NCI-H146 treated with DMSO at 0.1 percent for 48 hours (cell line): Measurements from ENCODE around the gene ZBTB1.
"Not testable (repeated sequence)": the region's sequence is repeated elsewhere in the genome, so short reads cannot be mapped to it uniquely, and the experiment has no call there.

Source experiments
- DNase-seq: peaks from one replicate; lab custom pipeline; 2025; ENCODE audit not compliant: unreplicated experiment; lab: John Stamatoyannopoulos, UW

The ZBTB1 gene

DNA sequence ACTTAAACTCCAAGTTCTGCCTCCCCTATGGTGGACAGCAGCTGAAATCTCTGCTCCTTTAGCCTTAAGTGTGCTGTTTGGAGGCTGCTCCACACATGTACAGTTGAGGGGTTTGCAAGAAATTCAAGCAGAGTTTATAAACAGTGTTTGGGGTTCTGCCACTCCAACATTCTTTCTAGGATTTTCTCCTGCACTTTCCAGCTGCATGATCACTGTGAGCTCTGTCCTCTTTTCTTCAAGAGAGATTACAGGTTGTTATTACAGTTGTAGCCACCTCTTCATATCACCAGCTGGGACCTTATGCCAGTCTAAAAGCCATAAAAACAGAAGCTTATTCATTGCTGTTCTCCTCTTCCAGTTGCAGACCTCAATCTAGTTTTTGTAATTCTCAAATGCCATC lies 9.3 kb upstream of the ZBTB1 start:
- DNase-seq: no peak

- no peak for DNase-seq
Measured at GRCh38 chr14:64496764-64497163, 7.8 kb upstream of the ZBTB1 start.

DNA sequence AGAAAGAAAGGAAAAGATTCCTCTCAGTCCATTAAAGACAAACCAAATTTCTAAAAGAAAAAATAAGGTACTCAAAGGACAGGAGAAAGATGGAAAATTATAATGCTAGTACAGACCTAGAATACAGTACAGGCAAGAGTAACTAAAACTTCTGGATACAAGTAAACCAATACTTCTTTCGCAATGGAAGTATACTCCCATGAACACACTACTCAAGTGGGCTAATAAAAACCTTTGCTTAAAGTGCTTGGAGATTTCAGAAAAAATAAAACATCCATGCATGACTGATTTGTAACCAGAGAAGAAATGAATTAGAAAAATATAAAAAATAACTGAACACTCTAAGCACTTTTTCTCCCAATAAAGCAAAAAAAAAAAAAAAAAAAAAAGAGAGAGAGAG lies 4.5 kb upstream of the ZBTB1 start:
- no peak for DNase-seq

- no peak for DNase-seq
Measured at GRCh38 chr14:64501411-64502171, 3.0 kb upstream of the ZBTB1 start.

GRCh38 chr14:64502456-64502855 lies 2.1 kb upstream of the ZBTB1 start:
- no peak for DNase-seq

DNA sequence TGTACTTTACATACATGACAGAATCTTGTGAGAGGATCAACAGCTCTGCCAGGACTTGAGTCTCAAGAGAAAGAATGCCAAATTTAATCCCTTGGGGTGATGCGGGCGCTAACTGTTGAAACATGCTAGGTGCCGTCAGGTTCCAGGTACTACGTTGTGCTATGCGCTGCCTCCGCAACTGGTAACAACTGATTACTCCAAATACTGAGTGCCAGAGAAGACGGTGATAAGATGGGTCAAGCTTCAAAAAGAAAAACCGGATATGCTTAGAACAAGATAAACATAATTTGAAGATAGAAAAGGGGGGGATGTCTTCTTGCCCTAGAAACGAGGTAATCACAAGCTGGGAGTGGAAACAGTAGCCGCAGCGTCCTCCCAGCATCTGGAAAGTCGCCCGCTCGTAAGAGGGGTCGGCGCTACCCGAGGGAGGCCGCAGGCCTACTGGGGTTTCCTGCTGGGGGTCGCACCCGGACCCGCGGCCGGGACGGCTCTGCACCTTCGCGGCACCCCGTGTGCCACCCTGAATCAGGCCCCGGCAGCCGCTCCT lies 1.6 kb upstream of the ZBTB1 start:
- DNase-seq: no peak

DNA sequence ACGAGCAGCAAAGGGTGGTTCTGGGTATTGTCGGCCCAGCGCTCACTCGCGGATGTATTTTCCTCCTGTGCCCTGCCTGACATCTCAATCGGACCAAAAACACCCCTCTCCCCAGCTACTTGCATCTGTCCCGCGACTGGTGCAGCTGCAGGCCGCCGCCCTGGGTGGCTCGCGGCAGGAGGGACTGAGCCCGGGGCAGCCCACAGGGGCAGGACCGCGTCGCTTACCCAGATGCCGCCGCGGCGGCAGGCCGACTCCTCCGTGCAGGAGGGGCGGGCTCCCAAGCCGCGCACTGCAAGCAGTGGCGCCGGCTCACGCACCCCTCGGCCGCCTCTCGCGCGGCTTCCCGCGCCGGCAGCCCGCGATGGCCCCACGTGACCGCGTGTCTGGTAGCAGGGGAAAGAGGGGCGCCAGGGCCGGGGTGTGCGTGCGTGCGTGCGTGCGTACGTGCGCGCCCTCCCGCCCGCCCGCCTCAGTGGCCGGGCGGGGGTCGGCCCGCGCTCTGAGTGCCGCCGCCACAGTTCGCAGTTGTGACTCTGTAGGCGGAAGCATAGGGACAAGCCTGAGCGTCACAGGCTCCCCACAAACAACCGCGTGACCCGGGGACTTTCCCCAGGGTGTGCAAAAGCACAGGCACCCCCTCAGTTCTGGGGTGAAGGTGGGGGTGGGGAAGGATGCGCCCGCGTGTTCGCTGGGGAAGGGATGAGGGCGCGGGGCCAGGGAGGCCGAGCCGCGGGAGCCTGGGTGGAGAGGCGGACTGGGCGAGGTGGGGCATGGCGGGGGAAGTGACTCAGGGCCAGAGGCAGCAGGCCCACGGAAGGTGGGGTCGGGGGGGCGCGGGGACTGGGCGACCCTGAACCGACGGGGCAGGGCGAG lies 898 bp upstream of the ZBTB1 start, which contains the start of gene ZBTB25:
ZBTB25 (minus strand) TSS at position 405 of the 876 bp plus-strand sequence. CDS start 13,305 bp downstream, outside the sequence.
- peak; percentile 67 for DNase-seq

DNA sequence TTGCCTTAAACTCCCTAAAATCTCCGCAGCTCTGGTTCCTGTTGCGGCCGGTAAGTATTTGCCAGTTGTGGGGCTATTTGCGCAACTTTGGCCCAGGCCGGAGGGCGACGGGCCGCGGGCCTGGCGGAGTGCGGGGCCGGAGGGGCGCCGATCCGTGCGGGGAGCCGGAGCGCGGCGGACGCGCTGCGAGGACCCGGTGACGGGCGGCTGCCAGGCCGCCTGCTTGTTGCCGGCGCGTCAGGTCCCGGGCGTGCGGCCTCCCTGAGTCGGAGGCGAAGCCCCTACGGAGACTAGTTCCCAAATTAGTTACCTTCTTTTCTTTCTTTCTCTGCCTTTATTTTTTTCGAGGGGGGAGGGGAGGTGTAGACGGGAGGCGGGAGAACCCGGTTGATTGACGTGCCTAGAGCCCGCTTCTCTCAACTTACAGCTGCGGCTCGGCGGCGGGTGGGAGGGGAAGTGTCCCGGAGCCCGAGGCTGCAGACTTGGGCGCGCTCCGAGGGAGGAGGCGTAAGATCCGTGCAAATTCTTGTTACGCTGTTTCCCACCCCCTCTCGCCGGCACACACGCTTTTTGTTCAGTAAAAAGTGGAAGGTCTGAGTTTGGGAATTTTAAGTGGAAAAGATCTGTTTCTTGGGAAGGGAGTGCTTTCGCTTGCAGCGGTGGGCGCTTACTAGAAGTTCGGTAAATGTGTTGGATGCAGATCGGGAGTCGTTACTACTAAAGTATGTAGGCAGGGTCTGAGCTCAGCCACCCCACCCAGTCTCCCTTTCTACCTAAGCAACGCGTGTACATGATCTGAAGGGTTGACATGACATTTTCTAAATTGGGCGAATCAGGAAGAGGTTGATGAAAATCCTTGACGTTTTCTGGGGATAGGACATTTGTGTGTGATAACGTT lies 576 bp downstream of the ZBTB1 start:
- DNase-seq: peak; percentile 20

DNA sequence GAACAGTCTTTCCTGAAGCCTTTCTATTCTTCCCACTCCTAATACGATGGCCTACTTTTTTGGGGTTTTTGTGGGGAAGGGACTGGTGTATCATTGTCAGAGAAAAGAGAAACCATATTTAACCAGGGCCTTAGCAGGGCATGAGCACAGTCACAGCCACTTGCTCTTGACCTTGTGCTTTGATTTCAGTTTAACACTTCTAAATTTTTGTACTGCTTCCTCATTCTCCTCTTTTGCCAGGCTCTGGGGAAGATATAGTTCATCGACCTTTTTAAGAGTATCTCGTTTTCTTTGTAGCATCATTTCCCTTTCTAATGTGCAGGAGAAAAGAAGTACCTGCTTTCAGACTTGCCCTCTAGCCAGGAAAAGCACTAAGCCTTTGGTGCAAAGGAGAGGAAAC lies 2.2 kb downstream of the ZBTB1 start:
- DNase-seq: no peak

DNA sequence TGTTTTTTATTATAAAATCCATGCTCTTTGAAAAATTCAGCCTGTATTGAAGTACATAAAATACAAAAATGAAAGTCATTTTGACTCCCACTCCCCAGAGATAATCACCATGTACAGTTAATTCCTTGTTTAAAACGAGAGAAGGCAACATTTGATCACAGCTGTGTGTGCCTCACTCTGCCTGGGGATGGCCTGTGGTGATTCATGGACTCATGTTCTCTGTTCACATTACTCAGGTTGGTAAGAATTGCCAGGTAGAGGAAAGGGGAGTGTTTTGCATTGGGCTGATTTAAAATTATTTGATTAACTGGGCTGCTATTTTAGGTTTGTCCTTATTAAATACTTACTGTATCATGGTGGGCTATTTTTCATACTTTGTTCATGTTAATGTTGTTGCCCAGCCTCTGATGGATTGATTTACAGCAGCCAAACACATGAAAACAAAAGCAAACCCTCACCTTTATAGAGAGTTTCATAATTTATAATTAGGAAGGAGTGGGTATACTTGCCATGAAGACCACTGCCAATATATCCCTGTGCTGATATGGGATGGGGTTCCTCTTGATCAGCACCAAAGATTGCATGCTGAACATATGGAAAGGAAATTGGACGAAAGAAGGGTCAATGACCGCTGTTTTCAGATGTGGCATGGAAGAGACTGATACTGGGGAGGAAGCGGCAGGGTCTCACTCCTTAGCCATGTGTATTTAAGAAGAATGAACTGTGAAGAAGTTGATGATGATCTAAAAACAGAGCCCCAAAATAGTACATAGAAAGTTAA lies 3.0 kb downstream of the ZBTB1 start:
- no peak for DNase-seq

DNA sequence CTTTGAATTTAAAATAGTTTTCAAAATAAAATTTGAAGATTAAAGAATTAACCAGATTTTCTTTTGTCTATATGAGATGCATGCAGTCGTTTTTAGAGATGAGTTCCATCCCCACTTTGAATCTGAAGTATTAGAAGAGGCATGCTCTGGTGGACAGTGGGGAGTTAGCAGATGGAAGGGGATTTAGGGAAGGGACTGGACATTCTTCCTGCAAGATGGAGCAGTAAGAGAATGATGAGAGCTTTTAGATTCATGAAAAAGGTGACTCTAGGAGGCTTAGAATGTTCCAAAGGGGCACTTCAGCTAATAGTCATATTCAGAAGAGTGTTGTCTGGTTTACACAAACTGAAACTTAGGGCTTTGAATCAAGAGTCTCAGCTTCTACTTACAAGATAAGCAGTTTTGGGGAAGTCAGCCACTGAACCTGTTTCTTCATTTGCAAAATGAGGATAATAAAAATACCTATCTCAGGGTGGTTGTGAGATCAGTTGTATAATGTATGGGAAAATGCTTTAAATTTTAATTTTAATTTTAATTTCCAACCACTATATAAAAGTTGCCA lies 3.7 kb downstream of the ZBTB1 start:
- no peak for DNase-seq

DNA sequence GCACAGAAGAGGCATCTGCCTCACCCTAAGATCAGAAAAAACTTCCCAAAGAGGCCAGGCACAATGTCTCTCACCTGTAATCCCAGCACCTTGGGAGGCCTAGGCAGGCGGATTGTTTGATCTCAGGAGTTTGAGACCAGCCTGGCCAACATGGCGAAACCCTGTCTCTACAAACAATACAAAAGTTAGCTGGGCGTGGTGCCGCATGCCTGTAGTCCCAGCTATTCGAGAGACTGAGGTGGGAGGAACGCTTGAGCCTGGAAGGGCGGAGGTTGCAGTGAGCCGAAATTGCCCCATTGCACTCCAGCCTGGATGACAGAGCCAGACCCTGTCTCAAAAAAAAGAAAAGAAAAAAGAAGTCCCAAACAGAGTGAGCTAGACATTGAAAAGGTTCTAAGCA lies 4.5 kb downstream of the ZBTB1 start:
- DNase-seq: no peak

- peak; percentile 18 for DNase-seq
Measured at GRCh38 chr14:64510825-64511671, 6.5 kb downstream of the ZBTB1 start.

GRCh38 chr14:64513271-64513670 lies 8.7 kb downstream of the ZBTB1 start:
- no peak for DNase-seq

- DNase-seq: no peak
Measured at GRCh38 chr14:64515053-64515452, 10.5 kb downstream of the ZBTB1 start.

DNA sequence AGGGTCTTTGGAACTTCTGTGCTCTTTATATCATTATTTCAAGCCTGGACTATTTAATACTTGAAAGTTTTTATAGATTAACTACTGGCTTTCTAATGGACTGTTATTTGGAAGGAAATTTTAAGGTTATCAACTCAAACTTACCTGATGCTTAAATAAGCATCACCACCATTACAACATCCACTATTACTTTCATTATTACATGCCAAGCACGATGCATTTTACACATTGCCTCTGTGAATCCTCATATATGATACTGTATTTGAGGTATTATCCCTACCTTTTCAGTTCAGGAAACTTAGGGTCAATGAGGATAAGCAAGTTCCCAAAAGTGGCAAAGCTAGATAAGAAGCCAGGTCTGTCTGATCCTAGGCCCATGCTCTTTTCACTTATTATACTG lies 12.4 kb downstream of the ZBTB1 start:
- no peak for DNase-seq

DNA sequence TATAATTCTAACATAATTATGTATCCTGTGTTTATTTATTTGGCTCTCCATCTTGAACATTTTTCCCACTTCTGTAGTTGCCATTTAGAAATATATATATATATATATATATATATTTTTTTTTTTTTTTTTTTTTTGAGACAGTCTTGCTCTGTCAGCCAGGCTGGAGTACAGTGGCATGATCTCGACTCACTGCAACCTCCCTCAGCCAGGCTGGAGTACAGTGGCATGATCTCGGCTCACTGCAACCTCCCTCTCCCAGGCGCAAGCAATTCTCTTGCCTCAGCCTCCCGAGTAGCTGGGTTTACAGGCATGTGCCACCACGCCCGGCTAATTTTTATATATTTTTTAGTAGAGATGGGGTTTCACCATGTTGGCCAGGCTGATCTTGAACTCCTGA lies 13.1 kb downstream of the ZBTB1 start:
- not testable (repeated sequence) for DNase-seq

GRCh38 chr14:64518229-64518628 lies 13.7 kb downstream of the ZBTB1 start:
- DNase-seq: no peak

- DNase-seq: no peak
Measured at GRCh38 chr14:64520699-64521098, 16.1 kb downstream of the ZBTB1 start.
